VCaP (cell line): ENCODE results near the gene PIEZO2.

Source experiments
- H3K27ac ChIP-seq: fragments of 450-650 bp; 2 replicates; pipeline ENCODE4 v1.5.1; 2017
- TF ChIP-seq, protein P1 (sequence below): fragments of 450-650 bp; conservative IDR thresholded peaks from 2 replicates; pipeline ENCODE4 v1.5.1; 2017; ENCODE audit warnings: mild to moderate bottlenecking, moderate library complexity

PIEZO2 gene

DNA sequence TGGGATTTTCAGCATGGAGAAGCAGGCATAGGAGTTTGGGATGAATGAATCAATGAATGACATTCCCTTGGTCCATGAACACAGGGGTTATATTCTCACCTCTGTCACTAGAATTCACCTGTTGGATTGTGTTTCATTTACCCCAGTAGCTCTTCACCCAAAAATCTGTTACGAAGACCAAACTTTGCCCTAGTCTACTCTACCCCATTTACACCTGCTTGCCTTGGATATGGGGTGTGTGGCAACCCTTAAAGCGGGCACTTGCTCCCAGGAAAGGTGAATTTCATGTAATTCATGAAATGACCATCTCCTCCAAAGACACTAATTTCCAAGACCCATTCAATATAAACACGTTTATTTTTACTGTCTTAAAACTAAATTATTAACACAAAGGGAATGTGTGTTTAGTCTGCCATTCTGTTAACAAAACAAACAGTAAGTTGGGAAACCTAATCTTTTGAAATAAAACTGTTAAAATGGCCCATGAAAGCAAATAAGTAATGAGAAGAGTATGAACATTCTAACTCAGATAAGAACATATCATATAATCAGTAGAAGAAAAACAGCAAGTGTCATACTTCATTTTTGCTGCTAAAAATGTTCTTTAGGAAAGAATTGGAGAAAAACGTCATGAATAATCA is 355.5 kb downstream of the PIEZO2 start:
- TF ChIP-seq, protein P1, sequence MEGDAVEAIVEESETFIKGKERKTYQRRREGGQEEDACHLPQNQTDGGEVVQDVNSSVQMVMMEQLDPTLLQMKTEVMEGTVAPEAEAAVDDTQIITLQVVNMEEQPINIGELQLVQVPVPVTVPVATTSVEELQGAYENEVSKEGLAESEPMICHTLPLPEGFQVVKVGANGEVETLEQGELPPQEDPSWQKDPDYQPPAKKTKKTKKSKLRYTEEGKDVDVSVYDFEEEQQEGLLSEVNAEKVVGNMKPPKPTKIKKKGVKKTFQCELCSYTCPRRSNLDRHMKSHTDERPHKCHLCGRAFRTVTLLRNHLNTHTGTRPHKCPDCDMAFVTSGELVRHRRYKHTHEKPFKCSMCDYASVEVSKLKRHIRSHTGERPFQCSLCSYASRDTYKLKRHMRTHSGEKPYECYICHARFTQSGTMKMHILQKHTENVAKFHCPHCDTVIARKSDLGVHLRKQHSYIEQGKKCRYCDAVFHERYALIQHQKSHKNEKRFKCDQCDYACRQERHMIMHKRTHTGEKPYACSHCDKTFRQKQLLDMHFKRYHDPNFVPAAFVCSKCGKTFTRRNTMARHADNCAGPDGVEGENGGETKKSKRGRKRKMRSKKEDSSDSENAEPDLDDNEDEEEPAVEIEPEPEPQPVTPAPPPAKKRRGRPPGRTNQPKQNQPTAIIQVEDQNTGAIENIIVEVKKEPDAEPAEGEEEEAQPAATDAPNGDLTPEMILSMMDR: no peak
- no peak overlapping the region for H3K27ac ChIP-seq

DNA sequence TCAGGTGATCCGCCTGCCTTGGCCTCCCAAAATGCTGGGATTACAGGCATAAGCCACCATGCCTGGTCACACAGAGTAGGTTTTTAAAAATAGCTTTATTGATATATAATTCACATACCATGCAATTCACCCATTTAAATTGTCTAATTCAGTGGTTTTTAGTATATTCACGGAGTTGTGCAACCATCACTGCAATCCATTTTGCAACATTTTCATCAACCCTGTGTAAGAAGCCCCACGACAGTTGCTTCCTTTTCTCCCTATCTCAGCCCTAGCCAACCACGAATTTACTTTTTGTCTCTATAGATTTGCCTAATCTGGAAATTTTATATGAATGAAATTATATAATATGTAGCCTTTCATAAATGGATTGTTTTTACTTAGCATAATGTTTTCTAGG is 357.2 kb downstream of the PIEZO2 start:
- TF ChIP-seq, protein P1: no peak

DNA sequence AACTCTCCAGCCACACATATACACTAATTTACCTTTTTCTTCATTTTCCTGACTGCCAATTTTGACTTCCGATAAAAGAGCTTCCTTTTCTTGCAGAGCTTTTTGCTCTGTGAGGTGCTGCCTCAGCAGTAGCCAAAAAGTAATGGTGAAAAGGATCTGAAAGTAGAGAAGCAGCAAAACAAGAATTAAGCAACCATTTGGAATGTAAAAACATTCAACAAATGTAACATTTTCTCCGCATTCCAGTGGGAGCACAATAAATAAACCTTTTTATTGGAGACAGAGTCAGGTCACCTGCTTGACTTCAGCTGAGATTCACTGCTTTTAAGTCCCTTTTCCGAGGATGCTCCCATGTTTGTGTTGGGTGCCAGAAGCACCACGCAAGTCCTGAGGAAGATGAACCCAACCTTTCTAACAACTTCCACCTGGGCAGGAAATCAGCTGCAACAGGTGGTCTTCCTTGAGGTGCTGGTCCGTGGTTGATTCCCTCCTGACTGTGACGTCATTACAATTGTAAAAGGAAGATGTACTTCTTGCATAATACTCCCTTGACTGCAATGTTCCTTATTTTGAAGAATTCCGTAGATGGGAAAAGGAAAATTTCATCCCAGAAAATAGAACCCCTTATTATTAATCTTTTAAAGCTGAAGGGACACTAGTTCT is 358.1 kb downstream of the PIEZO2 start:
- H3K27ac ChIP-seq: no peak overlapping the region
- TF ChIP-seq, protein P1: no peak

More for the DNA sequence above, 357.2 kb downstream of the PIEZO2 start:
- H3K27ac ChIP-seq: no peak overlapping the region

DNA sequence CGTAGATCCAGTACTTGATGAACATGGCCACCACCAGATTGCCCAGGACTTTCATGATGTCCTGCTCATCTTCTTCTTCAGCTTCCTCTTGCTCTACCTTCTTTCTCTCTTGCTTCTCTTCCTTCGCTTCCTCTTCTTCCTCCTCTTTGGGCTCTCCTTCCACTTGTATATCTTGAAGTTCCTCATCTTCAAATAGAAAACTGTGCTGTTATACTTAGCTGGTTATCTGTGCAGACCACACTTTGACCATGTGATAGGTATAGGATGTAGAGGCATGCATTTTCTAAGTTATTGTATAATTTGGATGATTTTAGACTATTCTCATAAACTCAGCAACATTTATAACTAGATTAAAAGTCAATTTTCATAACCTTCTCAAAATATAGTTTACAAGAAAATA is 360.2 kb downstream of the PIEZO2 start:
- no peak overlapping the region for H3K27ac ChIP-seq
- TF ChIP-seq, protein P1: no peak

DNA sequence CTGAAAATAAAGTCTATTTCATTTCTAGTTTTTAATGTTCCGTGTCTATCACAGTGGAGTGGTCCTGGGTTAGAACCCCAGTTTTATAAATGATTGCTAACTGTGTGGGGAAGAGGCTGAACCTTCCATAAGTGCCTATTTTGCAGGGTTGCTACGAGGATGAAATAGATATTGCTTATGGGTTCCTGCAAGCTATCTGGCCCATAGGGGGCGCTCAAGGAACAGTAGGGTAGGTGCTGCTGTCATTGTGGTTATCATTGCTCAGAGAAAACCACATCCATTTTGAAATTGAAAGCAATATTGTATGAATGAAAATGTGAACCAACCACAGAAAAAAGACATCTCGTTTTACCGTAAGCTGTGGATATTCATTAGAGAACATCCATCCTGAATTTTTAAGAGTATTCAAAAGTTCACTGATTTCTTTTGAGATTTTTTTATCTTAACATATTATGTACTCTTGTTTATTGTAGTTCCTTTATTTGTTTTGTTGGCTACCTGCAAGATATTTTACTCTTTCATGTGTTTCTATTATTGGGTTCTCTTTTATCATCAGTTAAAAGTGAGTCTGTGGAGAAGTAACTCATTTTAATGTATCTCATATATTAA is 362.0 kb downstream of the PIEZO2 start:
- TF ChIP-seq, protein P1: peak; percentile 86
- H3K27ac ChIP-seq: no peak overlapping the region

DNA sequence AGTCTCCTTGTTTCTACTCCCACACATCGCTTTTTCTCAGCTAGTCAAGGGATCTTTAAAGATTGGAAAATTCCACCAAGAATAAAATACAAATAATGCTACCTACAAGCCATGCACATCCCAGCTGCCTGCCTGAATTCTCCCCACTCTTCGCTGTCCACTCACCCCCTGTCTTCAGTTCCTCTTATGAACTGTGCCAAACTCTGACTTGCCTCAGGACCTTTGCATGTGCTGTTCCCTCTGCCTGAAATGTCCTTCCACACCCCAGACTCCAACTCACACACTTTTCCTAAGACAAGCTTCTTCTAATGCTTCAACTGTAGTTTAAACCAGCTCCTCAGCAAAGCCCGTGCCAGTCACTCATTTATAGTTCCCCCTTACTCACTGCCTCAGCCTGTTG is 363.6 kb downstream of the PIEZO2 start:
- H3K27ac ChIP-seq: no peak overlapping the region
- TF ChIP-seq, protein P1: no peak

DNA sequence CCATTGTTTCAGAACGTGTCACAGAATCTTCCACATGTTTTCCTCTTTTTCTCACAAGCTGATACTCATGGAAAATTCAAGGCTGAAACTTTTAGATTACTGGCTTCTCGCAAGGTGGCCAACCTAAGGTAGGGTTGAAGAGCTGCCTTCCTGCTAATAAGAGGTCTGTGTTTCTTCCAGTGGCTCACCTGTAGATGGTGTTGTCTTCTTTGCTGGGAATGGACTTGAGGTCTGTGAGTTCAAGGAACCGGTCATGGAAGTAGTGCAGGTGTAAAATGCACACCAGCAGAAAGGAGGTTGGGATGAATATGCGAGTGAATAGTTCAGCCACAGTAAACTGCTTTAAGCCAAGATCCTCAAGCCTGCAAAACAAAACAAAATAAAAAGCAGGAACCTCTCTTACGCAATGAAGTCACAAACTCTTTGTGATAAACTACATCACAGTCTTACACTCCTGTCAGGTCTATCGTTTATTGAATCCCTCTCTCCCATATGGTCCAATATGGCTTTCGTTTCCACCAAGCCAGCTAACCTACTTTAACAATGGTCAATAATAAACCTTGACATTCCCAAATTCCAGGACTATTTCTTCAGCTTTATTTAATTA is 364.7 kb downstream of the PIEZO2 start:
- TF ChIP-seq, protein P1: no peak
- H3K27ac ChIP-seq: no peak overlapping the region
